Natural killer cell treated with Interleukin-12 subunit alpha and Interleukin-12 subunit beta and Interleukin-15 and Interleukin-18, amount 100 ng/mL, for 72 hours (primary cell): ENCODE data around the gene CD82. TPM values are rescaled to one million over a fixed set of nuclear protein-coding genes. Genes with fewer than 3 reads are reported as not detected.
A peak's percentile ranks its signal among the peaks of the same experiment; 100 is the strongest.

ENCODE experiments used
- ATAC-seq, 2 donors: fragments of 150-1000 bp; cut with Tn5 transposase in 1 of 2; sonication (Bioruptor Pico), chemical (Tn5 transposase) in 1 of 2; 2 replicates each; pipeline ENCODE4 v1.10.0; 2021
- DNase-seq: peaks from one replicate; pipeline ENCODE4 v3.0.0; 2022; ENCODE audit warnings: low spot score
- H3K27ac Mint-ChIP-seq, 2 donors: 1 replicate in 1 of 2; 2 replicates in 1 of 2; pipeline ENCODE4 v1.8.0; 2022; ENCODE audit warnings: mixed read lengths in 2 of 2, mild to moderate bottlenecking in 1 of 2, moderate library complexity in 1 of 2
- H3K27me3 Mint-ChIP-seq, 2 donors: 1 replicate in 1 of 2; 2 replicates in 1 of 2; pipeline ENCODE4 v1.8.0; 2022; ENCODE audit warnings: mixed read lengths in 2 of 2
- H3K36me3 Mint-ChIP-seq: one replicate; pipeline ENCODE4 v1.8.0; 2022; ENCODE audit warnings: mixed read lengths
- H3K4me1 Mint-ChIP-seq, 2 donors: 1 replicate in 1 of 2; 2 replicates in 1 of 2; pipeline ENCODE4 v1.8.0; 2022; ENCODE audit warnings: low read depth in 2 of 2, mixed read lengths in 2 of 2, mild to moderate bottlenecking in 1 of 2
- H3K4me3 Mint-ChIP-seq: one replicate; pipeline ENCODE4 v1.8.0; 2022; ENCODE audit warnings: mixed read lengths
- H3K9me3 Mint-ChIP-seq: 2 replicates; pipeline ENCODE4 v1.8.0; 2022; ENCODE audit warnings: mixed read lengths
- total RNA-seq, 2 donors: library from RNA; stranded (reverse); gene quantifications; one replicate each; pipeline ENCODE4 v1.2.3, GENCODE V29; 2022

Gene CD82, protein sequence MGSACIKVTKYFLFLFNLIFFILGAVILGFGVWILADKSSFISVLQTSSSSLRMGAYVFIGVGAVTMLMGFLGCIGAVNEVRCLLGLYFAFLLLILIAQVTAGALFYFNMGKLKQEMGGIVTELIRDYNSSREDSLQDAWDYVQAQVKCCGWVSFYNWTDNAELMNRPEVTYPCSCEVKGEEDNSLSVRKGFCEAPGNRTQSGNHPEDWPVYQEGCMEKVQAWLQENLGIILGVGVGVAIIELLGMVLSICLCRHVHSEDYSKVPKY
- total RNA-seq: 100 to 1,000 TPM in 1 of 2 donors, 10 to 100 TPM in 1; 39.3 to 158 TPM

DNA sequence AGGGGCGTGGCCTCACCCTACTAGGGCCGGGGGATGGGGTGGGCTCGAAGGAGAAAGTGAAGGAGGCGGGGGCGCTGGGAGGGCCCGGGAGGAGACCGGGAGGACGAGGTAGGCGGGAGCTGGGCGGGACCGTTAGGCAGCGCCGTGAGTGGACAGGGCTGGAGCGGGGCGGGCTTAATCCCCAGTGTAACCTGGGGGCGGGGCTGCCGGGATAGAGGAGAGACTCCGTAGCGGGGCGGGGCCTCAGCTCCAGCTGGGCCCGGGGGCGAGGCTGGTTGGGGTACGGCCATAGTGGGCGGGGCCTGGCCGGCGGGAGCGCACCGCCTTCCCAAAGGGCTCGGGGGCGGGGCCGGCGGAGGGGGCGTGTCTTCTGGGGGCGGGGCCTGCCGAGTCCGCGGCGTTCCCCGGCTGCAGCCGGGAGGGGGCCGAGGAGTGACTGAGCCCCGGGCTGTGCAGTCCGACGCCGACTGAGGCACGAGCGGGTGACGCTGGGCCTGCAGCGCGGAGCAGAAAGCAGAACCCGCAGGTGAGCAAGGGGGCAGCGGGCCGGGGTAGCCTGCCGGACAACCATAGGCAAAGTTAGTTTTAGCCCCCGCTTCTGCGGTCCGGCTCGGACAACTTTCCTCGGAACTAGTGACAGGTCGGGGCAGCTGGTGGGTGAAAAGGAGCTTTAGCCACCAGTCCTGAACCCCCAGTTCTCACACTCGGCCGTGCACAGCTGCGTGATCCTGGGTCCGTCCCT, at the start of gene CD82:
Gene CD82 (plus strand): TSS at position 453 of the 742 bp plus-strand sequence. CDS start 29,000 bp downstream, outside the sequence.
- H3K27me3 Mint-ChIP-seq: no peaks in the 10 kb centered on the region
- peak within 1 kb of the TSS; percentile 68 for H3K4me3 Mint-ChIP-seq
- H3K27ac Mint-ChIP-seq: peak within 1 kb of the TSS; percentile 76 to 89
- H3K9me3 Mint-ChIP-seq: no peaks in the 10 kb centered on the region
- H3K36me3 Mint-ChIP-seq: no peaks in the 10 kb centered on the region
- DNase-seq (peak; percentile 99), ATAC-seq (peak; percentile 95)
- H3K4me1 Mint-ChIP-seq: peaks cover 31 to 51% of the 10 kb centered on the region in 2 donors

DNA sequence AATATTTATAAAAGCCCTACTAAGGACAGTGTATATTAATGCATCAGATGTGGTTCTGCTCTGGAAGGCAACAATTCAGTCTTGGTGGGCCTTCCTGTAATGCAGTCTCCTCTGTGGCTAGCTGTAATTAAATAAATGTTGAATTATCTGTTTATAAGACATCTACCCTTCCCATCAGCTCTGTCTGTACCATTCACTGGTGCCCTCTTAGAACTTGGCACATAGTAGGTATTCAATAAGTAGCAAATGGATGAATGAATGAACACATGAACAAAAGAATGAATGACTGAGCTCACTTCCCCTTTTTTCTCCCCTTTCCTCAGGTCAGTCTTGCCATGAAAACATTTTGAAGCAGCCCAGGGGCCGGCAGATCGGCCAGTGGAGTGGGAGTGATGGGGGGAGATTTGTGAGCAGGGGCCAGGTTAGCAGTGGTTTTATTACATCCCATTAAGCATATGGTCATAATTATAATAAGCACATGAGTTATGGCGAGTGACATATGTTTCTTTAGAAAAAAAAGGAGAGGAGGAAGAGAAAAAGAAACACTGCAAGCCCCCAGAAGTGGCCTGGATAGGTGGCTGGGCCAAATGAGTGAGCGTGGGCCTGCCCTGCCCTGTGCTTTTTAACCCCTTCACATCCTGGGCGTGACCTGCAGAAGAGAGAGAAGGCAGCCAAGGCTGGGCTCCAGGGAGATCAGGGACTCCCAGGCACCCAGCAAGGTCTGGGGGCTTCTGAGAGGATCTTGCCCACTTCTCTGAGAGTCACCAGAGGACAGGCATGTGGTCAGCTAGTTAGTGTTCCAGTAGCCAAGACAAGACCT, 48.6 kb upstream of the CD82 start:
- no peak overlapping the region for H3K27ac Mint-ChIP-seq
- peaks cover 19 to 33% of the 10 kb centered on the region in 2 donors for H3K27me3 Mint-ChIP-seq
- no peak overlapping the region for H3K4me3 Mint-ChIP-seq
- no peaks in the 10 kb centered on the region for H3K36me3 Mint-ChIP-seq
- no peak for DNase-seq
- H3K9me3 Mint-ChIP-seq: no peaks in the 10 kb centered on the region
- ATAC-seq: no peak
- H3K4me1 Mint-ChIP-seq: no peaks in the 10 kb centered on the region

DNA sequence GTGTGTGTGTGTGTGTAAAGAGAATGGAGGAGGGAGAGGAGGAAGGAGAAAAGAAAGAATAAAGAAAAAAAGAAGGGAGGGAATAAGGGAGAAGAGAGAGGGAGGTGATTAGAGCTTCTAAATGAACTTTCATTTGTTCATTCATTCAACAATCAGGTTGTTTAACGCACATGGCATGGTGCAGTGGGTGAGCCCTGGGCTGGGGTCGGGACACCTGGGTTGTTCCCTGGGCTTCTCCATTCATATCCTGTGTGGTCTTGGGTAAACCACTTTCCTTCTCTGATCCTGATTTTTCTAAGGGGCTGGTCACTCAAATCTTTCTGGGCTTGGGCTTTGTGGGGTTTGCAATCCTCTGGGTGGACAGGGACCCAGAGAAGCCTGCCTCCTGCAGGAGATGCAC, 47.9 kb upstream of the CD82 start:
- Mint-ChIP-seq H3K4me3 (no peak overlapping the region), H3K27ac (no peak overlapping the region), H3K36me3 (no peaks in the 10 kb centered on the region), H3K27me3 (peaks cover 21 to 36% of the 10 kb centered on the region in 2 donors), H3K9me3 (no peaks in the 10 kb centered on the region), H3K4me1 (no peaks in the 10 kb centered on the region)
- DNase-seq (no peak), ATAC-seq (no peak)

DNA sequence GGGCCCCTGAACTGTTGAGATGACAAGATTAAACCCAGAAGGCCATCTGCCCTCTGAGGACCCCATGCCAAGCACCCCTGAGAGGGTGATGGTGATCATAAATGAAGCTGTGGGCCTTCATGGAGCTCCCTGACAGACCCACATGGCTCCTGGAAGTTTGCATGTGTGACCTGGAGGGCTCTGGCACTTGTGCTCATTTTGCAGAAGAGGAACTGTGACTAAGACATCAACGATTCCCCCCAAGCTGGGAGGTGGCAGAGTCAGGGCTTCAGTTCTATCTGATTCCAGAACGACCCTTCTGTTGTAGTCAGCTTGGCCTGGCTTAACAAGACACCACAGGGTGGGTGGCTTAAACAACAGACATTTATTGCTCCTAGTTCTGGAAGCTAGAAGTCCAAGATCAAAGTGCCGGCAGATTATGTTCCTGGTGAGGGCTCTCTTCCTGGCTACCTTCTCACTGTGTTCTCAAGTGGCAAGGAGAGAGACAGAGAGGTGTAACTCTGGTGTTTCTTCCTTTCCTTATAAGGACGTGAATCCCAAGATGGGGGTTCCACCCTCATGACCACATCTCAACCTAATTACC, 46.4 kb upstream of the CD82 start:
- Mint-ChIP-seq H3K9me3 (no peaks in the 10 kb centered on the region), H3K27ac (no peak overlapping the region), H3K4me3 (no peak overlapping the region), H3K27me3 (peaks cover 18 to 42% of the 10 kb centered on the region in 2 donors), H3K36me3 (no peaks in the 10 kb centered on the region), H3K4me1 (no peaks in the 10 kb centered on the region)
- ATAC-seq (no peak), DNase-seq (no peak)

DNA sequence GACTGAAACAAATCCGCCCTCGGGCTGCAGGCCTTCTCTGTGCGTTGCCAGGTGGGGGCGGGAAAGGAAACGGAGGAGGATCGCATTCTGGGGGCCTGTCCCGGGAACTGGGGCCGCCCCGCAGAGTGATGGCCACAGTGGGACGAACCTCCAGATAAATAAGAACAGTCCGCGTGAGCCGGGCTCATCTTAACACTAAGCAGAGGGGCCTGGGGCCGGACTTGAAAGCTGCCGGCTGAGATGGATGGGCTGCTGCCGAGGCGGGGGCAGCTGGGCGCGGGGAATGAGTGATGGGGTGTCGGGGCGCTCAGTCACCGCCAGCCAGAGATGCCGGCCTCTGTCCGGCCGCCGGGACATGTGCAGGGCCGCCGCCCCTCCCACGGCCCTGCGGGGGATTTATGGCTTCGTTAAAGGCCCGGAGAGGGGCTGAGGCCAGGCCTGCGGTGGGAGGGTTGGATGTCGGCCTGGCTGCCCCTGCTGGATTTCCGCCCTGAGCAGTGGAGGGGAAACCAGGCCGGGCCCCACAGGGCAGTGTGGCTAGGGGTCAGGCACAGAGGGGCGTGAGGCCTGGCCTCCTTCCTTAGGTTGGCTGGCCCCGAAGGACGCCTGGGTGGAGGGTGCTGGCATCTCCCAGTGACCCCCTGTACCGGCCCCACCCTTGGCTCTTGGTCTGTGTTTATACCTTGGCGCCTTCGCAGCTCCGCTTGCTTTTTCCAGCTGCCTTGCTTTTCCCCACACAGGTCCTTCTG, 45.3 kb upstream of the CD82 start:
- H3K27me3 Mint-ChIP-seq: peaks cover 18 to 42% of the 10 kb centered on the region in 2 donors
- ATAC-seq: peak; percentile 34 to 35
- H3K4me3 Mint-ChIP-seq: no peak overlapping the region
- DNase-seq: no peak
- no peaks in the 10 kb centered on the region for H3K9me3 Mint-ChIP-seq
- H3K4me1 Mint-ChIP-seq: no peaks in the 10 kb centered on the region
- H3K27ac Mint-ChIP-seq: no peak overlapping the region
- H3K36me3 Mint-ChIP-seq: no peaks in the 10 kb centered on the region

DNA sequence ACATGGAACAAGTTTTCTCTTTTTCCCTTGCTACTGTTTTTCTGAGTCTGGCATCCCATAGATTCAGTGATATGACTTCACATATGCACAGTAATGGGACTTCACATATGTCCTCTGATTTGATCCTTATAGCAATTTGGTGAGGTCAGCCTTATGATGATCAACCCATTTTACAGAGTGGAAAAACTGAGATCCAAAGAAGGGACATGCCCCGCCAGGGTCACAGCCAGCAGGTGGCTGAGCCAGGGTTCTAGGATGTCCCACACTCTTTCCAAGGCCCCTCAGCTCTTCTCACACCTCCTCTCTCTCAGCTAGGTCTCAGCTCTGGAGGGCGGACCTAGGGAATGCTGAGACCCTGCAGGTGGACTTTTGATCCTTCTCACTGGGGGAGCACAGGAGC, 44.3 kb upstream of the CD82 start:
- no peaks in the 10 kb centered on the region for H3K4me1 Mint-ChIP-seq
- no peak for DNase-seq
- H3K27ac Mint-ChIP-seq: no peak overlapping the region
- no peak for ATAC-seq
- no peaks in the 10 kb centered on the region for H3K9me3 Mint-ChIP-seq
- no peaks in the 10 kb centered on the region for H3K36me3 Mint-ChIP-seq
- H3K27me3 Mint-ChIP-seq: peaks cover 18 to 42% of the 10 kb centered on the region in 2 donors
- no peak overlapping the region for H3K4me3 Mint-ChIP-seq

DNA sequence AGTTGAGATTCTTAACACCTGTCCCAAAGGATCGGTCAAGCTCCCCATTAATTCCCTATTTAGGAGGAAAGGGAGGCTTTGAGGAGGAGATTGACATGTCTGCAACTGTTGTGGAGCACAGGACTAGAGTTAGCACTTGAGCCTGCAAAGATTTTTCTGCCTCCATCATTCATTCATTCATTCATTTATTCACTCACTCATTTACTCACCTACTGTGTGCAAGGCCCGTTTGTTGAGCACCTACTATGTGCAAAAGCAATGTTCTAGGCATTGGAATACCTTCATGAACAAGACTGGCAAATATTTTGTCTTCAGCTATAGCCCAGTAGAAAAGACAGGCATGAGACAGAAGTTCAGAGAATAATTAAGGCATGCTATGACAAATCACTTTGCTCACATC, 43.2 kb upstream of the CD82 start:
- Mint-ChIP-seq H3K4me1 (no peaks in the 10 kb centered on the region), H3K27me3 (peaks cover 13 to 35% of the 10 kb centered on the region in 2 donors)

DNA sequence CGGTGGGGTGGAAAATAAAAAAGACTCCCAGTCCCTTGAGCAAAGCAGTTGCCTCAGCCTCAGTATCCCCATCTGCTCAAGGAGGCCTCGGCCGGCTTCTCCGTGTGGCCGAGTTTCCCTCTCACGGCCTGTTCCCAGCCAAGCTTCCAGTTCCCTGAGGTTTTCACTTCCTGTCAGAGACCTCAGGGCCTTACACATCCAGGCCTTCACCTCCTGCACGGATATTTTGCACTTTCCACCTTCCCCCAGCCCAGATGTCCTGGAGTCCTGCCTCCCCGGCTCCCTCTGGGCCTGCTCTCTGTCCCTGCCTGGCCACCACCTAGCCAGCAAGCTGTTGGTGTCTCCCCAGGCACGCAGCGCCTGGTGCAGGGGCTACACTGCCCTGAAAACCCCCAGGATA, 41.1 kb upstream of the CD82 start:
- DNase-seq (no peak), ATAC-seq (no peak)
- no peak overlapping the region for H3K4me3 Mint-ChIP-seq
- H3K4me1 Mint-ChIP-seq: no peaks in the 10 kb centered on the region
- peaks cover 8 to 21% of the 10 kb centered on the region in 2 donors for H3K27me3 Mint-ChIP-seq
- no peaks in the 10 kb centered on the region for H3K9me3 Mint-ChIP-seq
- H3K36me3 Mint-ChIP-seq: no peaks in the 10 kb centered on the region
- no peak overlapping the region for H3K27ac Mint-ChIP-seq

More for the DNA sequence above, 43.2 kb upstream of the CD82 start:
- ATAC-seq: no peak
- no peak overlapping the region for H3K4me3 Mint-ChIP-seq
- no peak for DNase-seq
- H3K9me3 Mint-ChIP-seq: no peaks in the 10 kb centered on the region
- H3K36me3 Mint-ChIP-seq: no peaks in the 10 kb centered on the region
- no peak overlapping the region for H3K27ac Mint-ChIP-seq

DNA sequence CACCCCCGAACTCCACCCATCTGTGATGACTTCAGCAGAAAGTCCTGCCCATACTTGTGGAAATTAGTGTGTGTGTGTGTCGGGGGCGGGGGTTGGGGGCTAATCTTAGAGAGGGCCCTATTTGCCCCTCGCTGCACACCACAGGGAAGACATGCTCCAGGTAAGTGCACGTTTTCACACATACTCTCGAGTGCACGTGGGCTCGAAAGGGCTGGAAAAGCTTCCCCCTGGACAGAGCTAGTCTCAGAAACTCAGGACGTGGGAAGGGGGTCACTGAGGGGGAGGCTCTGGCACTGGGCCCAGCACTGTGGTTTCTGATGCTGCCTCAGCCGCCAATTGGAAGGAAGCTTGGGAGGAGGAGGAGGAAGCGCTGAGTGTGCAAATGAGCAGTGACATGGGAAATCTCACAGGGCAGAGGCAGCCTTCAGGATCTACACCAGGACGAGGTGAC, 40.7 kb upstream of the CD82 start:
- H3K27me3 Mint-ChIP-seq: peaks cover 8 to 21% of the 10 kb centered on the region in 2 donors
- H3K9me3 Mint-ChIP-seq: no peaks in the 10 kb centered on the region
- H3K4me1 Mint-ChIP-seq: peaks cover 0 to under 1% of the 10 kb centered on the region in 2 donors
- DNase-seq (no peak), ATAC-seq (no peak)
- H3K36me3 Mint-ChIP-seq: no peaks in the 10 kb centered on the region
- H3K27ac Mint-ChIP-seq: no peak overlapping the region
- no peak overlapping the region for H3K4me3 Mint-ChIP-seq

DNA sequence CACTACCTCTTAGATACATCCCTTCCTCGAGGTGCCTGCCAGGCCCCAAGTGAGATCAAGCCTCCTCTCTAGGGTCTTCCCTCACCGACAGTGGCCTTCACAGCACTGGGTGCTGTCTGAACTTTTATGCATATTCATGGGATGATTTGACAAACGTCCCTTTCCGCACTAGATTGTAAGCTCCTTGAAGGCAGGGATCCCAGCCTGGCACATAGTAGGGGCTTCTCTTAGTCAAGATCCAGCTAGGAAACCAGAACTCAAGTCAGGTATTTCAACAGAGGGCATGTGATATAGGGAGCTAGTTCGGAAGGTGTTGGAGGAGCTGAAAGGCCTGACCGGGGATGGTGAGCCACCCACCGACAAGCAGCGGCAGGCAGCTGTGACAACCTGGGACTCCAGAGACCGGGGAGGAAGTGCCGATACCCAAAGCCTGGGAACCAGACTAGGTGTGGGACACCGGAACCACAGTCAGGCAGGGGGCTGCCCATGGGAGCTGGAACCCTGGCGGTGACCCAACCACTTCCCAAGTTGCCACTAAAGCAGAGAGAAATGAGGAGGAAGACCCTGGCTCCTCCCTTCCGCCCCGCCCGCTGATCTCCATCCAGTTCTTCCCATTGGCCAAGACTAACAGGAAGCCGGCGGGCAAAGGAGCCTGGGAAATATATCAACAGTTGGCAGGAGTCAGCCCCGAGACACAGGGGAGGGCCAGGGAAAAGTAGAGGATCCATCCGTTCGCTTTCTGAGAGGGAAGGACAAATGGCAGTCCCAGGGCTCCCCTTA, 39.8 kb upstream of the CD82 start:
- no peak overlapping the region for H3K27ac Mint-ChIP-seq
- no peak for ATAC-seq
- H3K4me3 Mint-ChIP-seq: no peak overlapping the region
- H3K36me3 Mint-ChIP-seq: no peaks in the 10 kb centered on the region
- DNase-seq: no peak
- no peaks in the 10 kb centered on the region for H3K9me3 Mint-ChIP-seq
- peaks cover 6 to 8% of the 10 kb centered on the region in 2 donors for H3K4me1 Mint-ChIP-seq
- peaks cover 10 to 18% of the 10 kb centered on the region in 2 donors for H3K27me3 Mint-ChIP-seq

DNA sequence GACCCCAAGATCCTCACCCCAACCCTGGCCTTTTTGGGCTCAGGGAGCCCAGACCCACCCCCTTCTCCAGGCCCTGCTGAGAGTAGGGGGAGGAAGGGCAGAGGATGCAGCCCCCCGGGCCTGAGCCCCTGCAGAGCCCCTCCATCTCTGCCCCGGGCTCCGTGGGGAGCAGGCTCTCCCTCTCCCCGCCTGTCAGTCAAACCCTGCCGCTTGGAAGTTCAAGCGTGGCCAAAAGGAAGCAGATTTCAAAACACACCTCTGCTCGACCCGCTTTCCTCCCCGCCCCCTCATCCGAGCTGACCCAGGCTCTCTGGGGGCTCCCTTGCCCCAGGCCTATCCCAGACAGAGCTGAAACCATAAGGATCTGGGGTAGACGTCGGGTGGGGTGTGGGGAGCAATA, 39.0 kb upstream of the CD82 start:
- Mint-ChIP-seq H3K9me3 (no peaks in the 10 kb centered on the region), H3K27me3 (peaks cover 8 to 10% of the 10 kb centered on the region in 2 donors), H3K4me3 (no peak overlapping the region), H3K4me1 (peaks cover 6 to 9% of the 10 kb centered on the region in 2 donors), H3K27ac (no peak overlapping the region), H3K36me3 (no peaks in the 10 kb centered on the region)
- ATAC-seq (no peak), DNase-seq (no peak)

DNA sequence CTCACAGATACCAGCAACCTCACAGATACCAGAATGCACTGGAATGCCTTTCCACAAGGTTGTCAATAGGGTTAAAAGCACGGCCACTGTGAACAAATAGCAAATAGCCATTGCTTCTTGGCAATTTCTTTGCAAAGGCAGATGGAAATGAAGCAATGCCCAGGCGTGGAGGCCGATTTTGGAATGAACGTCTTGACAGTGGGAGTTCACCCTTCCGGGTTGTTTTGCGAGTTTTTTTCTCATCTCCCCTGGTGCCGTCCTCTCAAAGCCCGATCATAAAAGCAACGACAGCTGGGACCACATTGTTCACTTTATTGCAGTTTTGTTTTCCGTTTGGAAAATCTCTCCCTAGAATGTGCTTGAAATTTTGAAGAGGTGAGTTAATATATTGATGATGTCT, 38.0 kb upstream of the CD82 start:
- H3K27ac Mint-ChIP-seq: no peak overlapping the region
- no peaks in the 10 kb centered on the region for H3K36me3 Mint-ChIP-seq
- H3K9me3 Mint-ChIP-seq: no peaks in the 10 kb centered on the region
- no peak overlapping the region for H3K4me3 Mint-ChIP-seq
- no peak for DNase-seq
- H3K4me1 Mint-ChIP-seq: peaks cover 6 to 9% of the 10 kb centered on the region in 2 donors
- H3K27me3 Mint-ChIP-seq: peaks cover 4 to 7% of the 10 kb centered on the region in 2 donors
- no peak for ATAC-seq
